NCI-H2227 (cell line): Measurements from ENCODE around the gene RASD2.
"Not testable (repeated sequence)": the region's sequence is repeated elsewhere in the genome, so short reads cannot be mapped to it uniquely, and the experiment has no call there.

Experiments
- DNase-seq: peaks from one replicate; lab custom pipeline; 2025; ENCODE audit not compliant: unreplicated experiment; lab: John Stamatoyannopoulos, UW

RASD2 gene

GRCh38 chr22:35540595-35541253, at the start of gene RASD2:
RASD2 (plus strand) TSS chr22:35540831; CDS start chr22:35546810, 5,979 bp downstream.
- DNase-seq, result peak; percentile 31

- DNase-seq, result not testable (repeated sequence)
Measured at GRCh38 chr22:35491061-35491907, 49.3 kb upstream of the RASD2 start.

- no peak for DNase-seq
Measured at GRCh38 chr22:35491908-35492380, 48.7 kb upstream of the RASD2 start.

GRCh38 chr22:35493074-35493473, 47.6 kb upstream of the RASD2 start:
- no peak for DNase-seq

- not testable (repeated sequence) for DNase-seq
Measured at GRCh38 chr22:35495711-35496110, 44.9 kb upstream of the RASD2 start.

GRCh38 chr22:35496768-35497312, 43.8 kb upstream of the RASD2 start:
- no peak for DNase-seq

GRCh38 chr22:35498026-35498800, 42.4 kb upstream of the RASD2 start:
- DNase-seq, result no peak

GRCh38 chr22:35502836-35503235, 37.8 kb upstream of the RASD2 start:
- no peak for DNase-seq

GRCh38 chr22:35505399-35506258, 35.0 kb upstream of the RASD2 start:
- DNase-seq, result no peak

GRCh38 chr22:35506259-35506570, 34.4 kb upstream of the RASD2 start:
- no peak for DNase-seq

GRCh38 chr22:35507851-35508250, 32.8 kb upstream of the RASD2 start:
- DNase-seq, result not testable (repeated sequence)

GRCh38 chr22:35509451-35509850, 31.2 kb upstream of the RASD2 start:
- DNase-seq, result no peak

GRCh38 chr22:35509960-35510359, 30.7 kb upstream of the RASD2 start:
- no peak for DNase-seq

- no peak for DNase-seq
Measured at GRCh38 chr22:35510481-35510934, 30.1 kb upstream of the RASD2 start.

- no peak for DNase-seq
Measured at GRCh38 chr22:35510951-35511350, 29.7 kb upstream of the RASD2 start.

GRCh38 chr22:35514366-35514765, 26.3 kb upstream of the RASD2 start:
- DNase-seq, result no peak

- not testable (repeated sequence) for DNase-seq
Measured at GRCh38 chr22:35515952-35516351, 24.7 kb upstream of the RASD2 start.

GRCh38 chr22:35516723-35517122, 23.9 kb upstream of the RASD2 start:
- DNase-seq, result no peak

GRCh38 chr22:35517207-35517606, 23.4 kb upstream of the RASD2 start:
- no peak for DNase-seq
